Activated CD4-positive, alpha-beta memory T cell treated with anti-CD3 and anti-CD28 coated beads for 36 hours (primary cell): ENCODE results near the gene GSPT1. TPM values are rescaled to one million over a fixed set of nuclear protein-coding genes. Genes with fewer than 3 reads are reported as not detected.
"Not testable (repeated sequence)": the region's sequence is repeated elsewhere in the genome, so short reads cannot be mapped to it uniquely, and the experiment has no call there.

Experiments
- CTCF ChIA-PET: fragments of 350-600 bp; sonication (Branson Sonifier 250); formaldehyde crosslinking; loops from one replicate; lab custom pipeline; 2021; ENCODE audit warnings: antibody characterized with exemption, inconsistent platforms; lab: Charles Lee
- POLR2A ChIA-PET: fragments of 350-600 bp; sonication (Branson Sonifier 250); formaldehyde crosslinking; loops from one replicate; lab custom pipeline; 2021; ENCODE audit warnings: antibody characterized with exemption; lab: Charles Lee
- DNase-seq: peaks from one replicate; pipeline ENCODE4 v3.0.0-alpha.2; 2020
- H3K27ac Mint-ChIP-seq: one replicate; pipeline ENCODE4 v1.8.0; 2021; ENCODE audit warnings: mixed read lengths
- H3K27me3 Mint-ChIP-seq: one replicate; pipeline ENCODE4 v1.8.0; 2021; ENCODE audit warnings: mixed read lengths
- H3K36me3 Mint-ChIP-seq: one replicate; pipeline ENCODE4 v1.8.0; 2021; ENCODE audit warnings: mixed read lengths
- H3K4me1 Mint-ChIP-seq: one replicate; pipeline ENCODE4 v1.8.0; 2021; ENCODE audit warnings: low read depth, mixed read lengths
- H3K4me3 Mint-ChIP-seq: one replicate; pipeline ENCODE4 v1.8.0; 2021; ENCODE audit warnings: mild to moderate bottlenecking, mixed read lengths
- H3K9me3 Mint-ChIP-seq: one replicate; pipeline ENCODE4 v1.8.0; 2021; ENCODE audit warnings: mixed read lengths
- intact Hi-C: fragments of 100-400 bp; cut with micrococcal nuclease; formaldehyde crosslinking; loops from one replicate; pipeline ENCODE4 v1.15.1; 2023
- total RNA-seq, 2 experiments: library from RNA; stranded (reverse); gene quantifications; one replicate each; pipeline ENCODE4 v1.2.3, GENCODE V29; 2021

The GSPT1 gene
- total RNA-seq, 2 experiments from 2014 or later, result 185 to 190 TPM

- H3K4me3 Mint-ChIP-seq, result no peak overlapping the region
- no peak overlapping the region for H3K27ac Mint-ChIP-seq
- peaks cover 19% of the 10 kb centered on the region for H3K4me1 Mint-ChIP-seq
- ChIA-PET CTCF (no interaction called here), POLR2A (no interaction called here)
- DNase-seq, result no peak
- intact Hi-C loops, result no loop called here
- no peaks in the 10 kb centered on the region for H3K27me3 Mint-ChIP-seq
- H3K9me3 Mint-ChIP-seq, result no peaks in the 10 kb centered on the region
- peaks cover 75% of the 10 kb centered on the region for H3K36me3 Mint-ChIP-seq
Measured at GRCh38 chr16:11844499-11844898, 71.3 kb downstream of the GSPT1 start.

GRCh38 chr16:11843861-11844260, 71.9 kb downstream of the GSPT1 start:
- ChIA-PET CTCF (no interaction called here), POLR2A (interaction anchor here (0.5 kb wide), 1 partner anchor 58 kb away, joined by 3 read pairs; no protein-coding TSS in a partner anchor)
- intact Hi-C loops, result no loop called here
- no peak for DNase-seq
- Mint-ChIP-seq H3K36me3 (peaks cover 73% of the 10 kb centered on the region), H3K4me3 (no peak overlapping the region), H3K27me3 (no peaks in the 10 kb centered on the region), H3K27ac (no peak overlapping the region), H3K4me1 (peaks cover 13% of the 10 kb centered on the region), H3K9me3 (no peaks in the 10 kb centered on the region)

GRCh38 chr16:11843206-11843605, 72.5 kb downstream of the GSPT1 start:
- Mint-ChIP-seq H3K27ac (no peak overlapping the region), H3K27me3 (no peaks in the 10 kb centered on the region), H3K4me1 (peaks cover 8% of the 10 kb centered on the region), H3K36me3 (peaks cover 69% of the 10 kb centered on the region), H3K4me3 (no peak overlapping the region), H3K9me3 (no peaks in the 10 kb centered on the region)
- intact Hi-C loops, result no loop called here
- ChIA-PET CTCF (no interaction called here), POLR2A (interaction anchor here (0.5 kb wide), 1 partner anchor 58 kb away, joined by 3 read pairs; no protein-coding TSS in a partner anchor)
- DNase-seq, result no peak

GRCh38 chr16:11841026-11841425, 74.7 kb downstream of the GSPT1 start:
- H3K4me1 Mint-ChIP-seq, result no peaks in the 10 kb centered on the region
- DNase-seq, result no peak
- ChIA-PET CTCF (no interaction called here), POLR2A (interaction anchor here (0.9 to 1.2 kb wide), 3 partner anchors 8 to 43 kb away, joined by 3 to 4 read pairs (median 3); partner anchors contain the start of gene RSL1D1)
- no peak overlapping the region for H3K4me3 Mint-ChIP-seq
- peaks cover 67% of the 10 kb centered on the region for H3K36me3 Mint-ChIP-seq
- no peaks in the 10 kb centered on the region for H3K9me3 Mint-ChIP-seq
- intact Hi-C loops, result no loop called here
- H3K27me3 Mint-ChIP-seq, result no peaks in the 10 kb centered on the region
- no peak overlapping the region for H3K27ac Mint-ChIP-seq

GRCh38 chr16:11836650-11837244, 79.0 kb downstream of the GSPT1 start:
- H3K27ac Mint-ChIP-seq, result no peak overlapping the region
- DNase-seq, result no peak
- no peaks in the 10 kb centered on the region for H3K9me3 Mint-ChIP-seq
- H3K27me3 Mint-ChIP-seq, result no peaks in the 10 kb centered on the region
- H3K36me3 Mint-ChIP-seq, result peaks cover 39% of the 10 kb centered on the region
- no peaks in the 10 kb centered on the region for H3K4me1 Mint-ChIP-seq
- no peak overlapping the region for H3K4me3 Mint-ChIP-seq
- intact Hi-C loops, result no loop called here
- ChIA-PET CTCF (no interaction called here), POLR2A (interaction anchor here (0.6 kb wide), 2 partner anchors 10 to 54 kb away, joined by 3 read pairs; no protein-coding TSS in a partner anchor)

GRCh38 chr16:11835891-11836649, 79.7 kb downstream of the GSPT1 start:
- intact Hi-C loops, result no loop called here
- DNase-seq, result no peak
- CTCF ChIA-PET, result no interaction called here
- no peaks in the 10 kb centered on the region for H3K9me3 Mint-ChIP-seq
- no peak overlapping the region for H3K4me3 Mint-ChIP-seq
- H3K27me3 Mint-ChIP-seq, result no peaks in the 10 kb centered on the region
- POLR2A ChIA-PET, result interaction anchor here (0.6 kb wide), 2 partner anchors 11 to 53 kb away, joined by 3 read pairs; no protein-coding TSS in a partner anchor
- peaks cover 33% of the 10 kb centered on the region for H3K36me3 Mint-ChIP-seq
- H3K4me1 Mint-ChIP-seq, result no peaks in the 10 kb centered on the region
- no peak overlapping the region for H3K27ac Mint-ChIP-seq

GRCh38 chr16:11835309-11835708, 80.4 kb downstream of the GSPT1 start:
- ChIA-PET CTCF (interaction anchor here (0.6 kb wide), 1 partner anchor 864 kb away, joined by 3 read pairs; no protein-coding TSS in a partner anchor), POLR2A (no interaction called here)
- Mint-ChIP-seq H3K27ac (no peak overlapping the region), H3K4me3 (no peak overlapping the region), H3K36me3 (peaks cover 28% of the 10 kb centered on the region), H3K4me1 (no peaks in the 10 kb centered on the region), H3K27me3 (no peaks in the 10 kb centered on the region), H3K9me3 (no peaks in the 10 kb centered on the region)
- no peak for DNase-seq
- intact Hi-C loops, result no loop called here

GRCh38 chr16:11833951-11834695, 81.6 kb downstream of the GSPT1 start:
- H3K4me1 Mint-ChIP-seq, result no peaks in the 10 kb centered on the region
- no peak for DNase-seq
- ChIA-PET CTCF (no interaction called here), POLR2A (no interaction called here)
- intact Hi-C loops, result no loop called here
- H3K36me3 Mint-ChIP-seq, result peaks cover 16% of the 10 kb centered on the region
- H3K27ac Mint-ChIP-seq, result no peak overlapping the region
- H3K27me3 Mint-ChIP-seq, result no peaks in the 10 kb centered on the region
- H3K4me3 Mint-ChIP-seq, result no peak overlapping the region
- no peaks in the 10 kb centered on the region for H3K9me3 Mint-ChIP-seq

- Mint-ChIP-seq H3K27me3 (no peaks in the 10 kb centered on the region), H3K4me3 (no peak overlapping the region), H3K4me1 (no peaks in the 10 kb centered on the region), H3K9me3 (no peaks in the 10 kb centered on the region), H3K27ac (no peak overlapping the region), H3K36me3 (no peaks in the 10 kb centered on the region)
- ChIA-PET POLR2A (no interaction called here), CTCF (no interaction called here)
- no peak for DNase-seq
- intact Hi-C loops, result no loop called here
Measured at GRCh38 chr16:11828696-11829095, 87.1 kb downstream of the GSPT1 start.

GRCh38 chr16:11825520-11826165, 90.1 kb downstream of the GSPT1 start:
- POLR2A ChIA-PET, result interaction anchor here (0.9 kb wide), 1 partner anchor 28 kb away, joined by 3 read pairs; the partner anchor contains the start of gene ZC3H7A
- H3K36me3 Mint-ChIP-seq, H3K4me1 Mint-ChIP-seq, H3K4me3 Mint-ChIP-seq, H3K27me3 Mint-ChIP-seq, CTCF ChIA-PET, H3K27ac Mint-ChIP-seq, DNase-seq, intact Hi-C loops, H3K9me3 Mint-ChIP-seq: not testable (repeated sequence)

GRCh38 chr16:11824362-11824761, 91.4 kb downstream of the GSPT1 start:
- DNase-seq, result no peak
- Mint-ChIP-seq H3K36me3 (no peaks in the 10 kb centered on the region), H3K27ac (no peak overlapping the region), H3K4me3 (no peak overlapping the region), H3K27me3 (no peaks in the 10 kb centered on the region), H3K9me3 (no peaks in the 10 kb centered on the region), H3K4me1 (no peaks in the 10 kb centered on the region)
- POLR2A ChIA-PET, result no interaction called here
- CTCF ChIA-PET, result interaction anchor here (0.6 kb wide), 1 partner anchor 18 kb away, joined by 3 read pairs; no protein-coding TSS in a partner anchor
- intact Hi-C loops, result no loop called here
